T-helper 1 cell treated with Interleukin-12 subunit alpha and Interleukin-12 subunit beta and Interleukin-4 antibody, amounts not matched to agents 30 ng/mL and 1 ng/mL, for 36 hours (primary cell): Measurements from ENCODE around the gene NEGR1. TPM values are rescaled to one million over a fixed set of nuclear protein-coding genes. Genes with fewer than 3 reads are reported as not detected.

Experiments
- intact Hi-C: fragments of 100-400 bp; cut with micrococcal nuclease; formaldehyde crosslinking; loops from one replicate; pipeline ENCODE4 v1.15.1; 2024
- total RNA-seq: library from RNA; stranded (reverse); gene quantifications from 2 replicates; pipeline ENCODE4 v1.2.3, GENCODE V29; 2022

Gene NEGR1
- total RNA-seq, 1 donor from 2014 or later, result not detected

- intact Hi-C loops, result no loop called here
Observed at GRCh38 chr1:71399594-71399993, 882.7 kb downstream of the NEGR1 start.

GRCh38 chr1:71393301-71393700, 889.0 kb downstream of the NEGR1 start:
- intact Hi-C loops, result no loop called here

- intact Hi-C loops, result no loop called here
Observed at GRCh38 chr1:71390518-71390917, 891.8 kb downstream of the NEGR1 start.

GRCh38 chr1:71377886-71378285, 904.5 kb downstream of the NEGR1 start:
- intact Hi-C loops, result no loop called here

- intact Hi-C loops, result no loop called here
Observed at GRCh38 chr1:71372496-71372895, 909.8 kb downstream of the NEGR1 start.

- intact Hi-C loops, result no loop called here
Observed at GRCh38 chr1:71371581-71371980, 910.8 kb downstream of the NEGR1 start.

GRCh38 chr1:71364236-71364635, 918.1 kb downstream of the NEGR1 start:
- intact Hi-C loops, result no loop called here

GRCh38 chr1:71362691-71363090, 919.6 kb downstream of the NEGR1 start:
- intact Hi-C loops, result no loop called here

- intact Hi-C loops, result no loop called here
Observed at GRCh38 chr1:71362076-71362475, 920.3 kb downstream of the NEGR1 start.

- intact Hi-C loops, result no loop called here
Observed at GRCh38 chr1:71357708-71358107, 924.6 kb downstream of the NEGR1 start.

- intact Hi-C loops, result no loop called here
Observed at GRCh38 chr1:71351438-71351837, 930.9 kb downstream of the NEGR1 start.

- intact Hi-C loops, result no loop called here
Observed at GRCh38 chr1:71350805-71351204, 931.5 kb downstream of the NEGR1 start.

- intact Hi-C loops, result no loop called here
Observed at GRCh38 chr1:71350330-71350729, 932.0 kb downstream of the NEGR1 start.
